Hematopoietic multipotent progenitor cell treated with erythropoietin and hydrocortisone succinate and interleukin-3 and kit ligand, for 8 days (in vitro differentiated cells): Measurements from ENCODE around the gene KIAA1217.

Experiments
- DNase-seq: peaks from one replicate; pipeline ENCODE4 v3.0.0-alpha.2; 2015

KIAA1217 gene

GRCh38 chr10:24381235-24382010 is 172.5 kb downstream of the KIAA1217 start:
- DNase-seq = no peak

- DNase-seq = no peak
These were observed 173.1 kb downstream of the KIAA1217 start for GRCh38 chr10:24382045-24382444.

- no peak for DNase-seq
These were observed 173.6 kb downstream of the KIAA1217 start for GRCh38 chr10:24382596-24382978.

GRCh38 chr10:24382979-24383663 is 174.2 kb downstream of the KIAA1217 start:
- no peak for DNase-seq

DNA sequence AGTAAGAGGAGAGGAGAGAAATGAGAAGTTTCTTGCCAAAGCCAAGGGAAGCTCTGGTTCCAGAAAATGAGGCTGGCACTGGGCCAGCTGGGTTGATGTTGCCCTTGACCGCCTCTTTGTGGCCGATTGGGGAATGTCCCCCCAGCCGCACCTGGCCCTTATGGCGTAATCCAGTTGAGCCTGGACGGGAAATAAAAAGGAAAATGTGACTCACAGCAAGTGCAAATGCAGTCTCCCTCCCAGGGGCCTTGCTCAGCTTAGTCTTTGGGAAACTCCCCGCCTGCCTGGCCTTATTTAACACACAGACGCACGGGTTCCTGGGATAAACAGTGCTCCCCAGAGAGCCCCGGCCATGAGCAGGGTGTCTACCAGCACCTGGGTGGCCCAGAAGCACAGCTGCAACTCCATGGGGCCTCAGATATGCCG is 174.8 kb downstream of the KIAA1217 start:
- peak; percentile 34 for DNase-seq

- no peak for DNase-seq
These were observed 176.0 kb downstream of the KIAA1217 start for GRCh38 chr10:24384954-24385353.

GRCh38 chr10:24385776-24386175 is 176.8 kb downstream of the KIAA1217 start:
- no peak for DNase-seq

DNA sequence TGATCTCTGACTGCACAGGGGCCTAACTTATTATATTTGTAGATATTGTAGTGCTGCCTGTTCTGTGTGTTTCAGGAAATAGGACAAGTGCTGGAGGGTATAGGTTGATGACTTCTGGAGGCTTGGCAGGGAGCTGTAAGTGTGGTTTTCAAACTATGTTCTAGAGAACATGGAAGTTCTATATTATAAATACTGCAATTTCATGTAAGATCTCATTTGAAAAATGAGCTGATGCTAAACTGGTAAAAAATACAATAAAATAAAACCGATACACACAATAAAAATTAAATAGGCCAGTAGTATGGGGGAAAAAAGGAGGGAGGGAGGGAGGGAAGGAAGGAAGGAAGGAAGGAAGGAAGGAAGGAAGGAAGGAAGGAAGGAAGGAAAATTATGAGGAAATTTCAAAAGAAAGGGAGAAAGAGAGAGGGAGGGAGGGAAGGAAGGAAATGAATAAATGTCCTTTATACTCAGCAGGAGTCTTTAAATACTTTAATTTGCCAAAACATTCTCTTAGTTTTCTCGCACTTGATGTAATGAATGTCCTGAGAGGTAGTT is 181.3 kb downstream of the KIAA1217 start:
- DNase-seq = no peak

GRCh38 chr10:24390746-24391145 is 181.8 kb downstream of the KIAA1217 start:
- DNase-seq = no peak

DNA sequence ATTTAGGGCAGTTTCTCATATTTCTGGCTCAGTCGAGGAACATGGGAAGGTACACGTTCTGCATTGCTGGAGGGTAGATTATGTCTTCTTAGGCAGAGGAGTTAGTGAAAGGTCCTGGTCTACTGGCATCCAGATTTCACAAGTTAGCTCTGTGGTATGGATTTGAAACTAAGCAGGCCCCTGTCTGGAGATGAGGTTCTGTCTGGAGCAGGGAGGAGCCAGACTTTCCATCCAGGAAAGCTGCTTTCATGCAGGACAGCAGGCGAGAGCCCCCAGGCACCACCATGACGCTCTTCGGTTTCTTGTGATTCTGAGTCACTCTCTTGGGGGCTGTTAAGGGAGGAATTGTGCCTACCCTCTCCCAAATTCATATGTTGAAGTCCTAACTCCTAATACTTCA is 184.3 kb downstream of the KIAA1217 start:
- no peak for DNase-seq

- no peak for DNase-seq
These were observed 185.7 kb downstream of the KIAA1217 start for GRCh38 chr10:24394461-24395190.

GRCh38 chr10:24396396-24396795 is 187.5 kb downstream of the KIAA1217 start:
- DNase-seq = no peak

DNA sequence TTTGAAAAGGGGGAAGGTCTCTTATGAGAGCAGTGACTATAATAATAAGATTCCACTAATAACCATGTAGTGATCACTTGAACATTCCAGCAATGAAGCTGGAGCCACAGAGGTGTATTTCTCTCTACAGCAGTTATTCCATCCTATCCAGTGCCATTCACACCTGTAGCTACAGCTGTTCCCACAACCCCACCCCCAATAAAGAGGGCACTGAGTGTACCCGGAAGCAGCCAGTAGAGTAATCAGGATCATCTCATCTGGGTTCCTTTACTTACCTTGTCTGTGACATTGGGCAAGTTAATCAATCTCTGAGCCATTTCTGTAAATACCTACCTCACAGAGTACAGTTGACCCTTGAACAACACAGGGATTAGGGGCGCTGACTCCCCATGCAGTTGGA is 188.7 kb downstream of the KIAA1217 start:
- DNase-seq = no peak

- DNase-seq = no peak
These were observed 195.6 kb downstream of the KIAA1217 start for GRCh38 chr10:24404567-24404966.

DNA sequence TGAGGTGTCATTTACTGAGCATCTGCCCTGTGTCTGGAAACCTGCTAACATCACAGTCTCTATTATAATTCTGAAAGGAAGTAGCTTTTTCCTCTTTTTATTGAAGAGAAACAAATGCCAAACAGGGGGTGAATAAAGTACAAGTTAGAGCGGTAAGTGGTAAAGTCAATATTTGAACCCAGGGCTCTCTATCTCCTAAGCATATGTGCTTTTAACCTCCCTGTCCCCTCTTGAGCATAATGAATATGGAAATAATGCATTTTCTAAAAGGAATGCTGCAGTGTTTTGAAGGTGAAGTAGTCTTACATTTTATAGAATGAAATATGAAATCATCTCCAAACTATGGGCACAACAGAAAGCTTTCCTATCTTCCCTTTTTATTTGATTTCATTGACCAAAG is 196.7 kb downstream of the KIAA1217 start:
- DNase-seq = no peak

- no peak for DNase-seq
These were observed 198.0 kb downstream of the KIAA1217 start for GRCh38 chr10:24406809-24407483.

DNA sequence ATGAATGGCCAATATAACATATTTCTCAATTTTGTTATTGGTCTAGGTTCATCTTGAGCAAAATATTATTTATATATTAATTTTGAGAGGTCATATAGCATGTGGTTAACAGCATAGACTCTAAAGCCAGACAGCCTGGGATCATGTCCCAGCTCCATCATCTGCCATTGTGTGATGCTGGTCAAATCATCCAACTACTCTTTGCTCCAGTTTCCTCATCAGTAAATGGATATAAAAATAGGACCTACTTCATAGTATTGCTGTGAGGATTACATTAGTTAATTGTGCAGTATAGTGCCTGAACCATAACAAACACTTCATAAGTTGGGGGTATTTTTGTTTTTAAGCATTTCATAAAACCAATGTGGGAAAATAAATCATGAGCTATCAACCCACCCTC is 199.0 kb downstream of the KIAA1217 start:
- no peak for DNase-seq

GRCh38 chr10:24408365-24408764 is 199.4 kb downstream of the KIAA1217 start:
- DNase-seq = no peak

- no peak for DNase-seq
These were observed 205.7 kb downstream of the KIAA1217 start for GRCh38 chr10:24414597-24414996.

DNA sequence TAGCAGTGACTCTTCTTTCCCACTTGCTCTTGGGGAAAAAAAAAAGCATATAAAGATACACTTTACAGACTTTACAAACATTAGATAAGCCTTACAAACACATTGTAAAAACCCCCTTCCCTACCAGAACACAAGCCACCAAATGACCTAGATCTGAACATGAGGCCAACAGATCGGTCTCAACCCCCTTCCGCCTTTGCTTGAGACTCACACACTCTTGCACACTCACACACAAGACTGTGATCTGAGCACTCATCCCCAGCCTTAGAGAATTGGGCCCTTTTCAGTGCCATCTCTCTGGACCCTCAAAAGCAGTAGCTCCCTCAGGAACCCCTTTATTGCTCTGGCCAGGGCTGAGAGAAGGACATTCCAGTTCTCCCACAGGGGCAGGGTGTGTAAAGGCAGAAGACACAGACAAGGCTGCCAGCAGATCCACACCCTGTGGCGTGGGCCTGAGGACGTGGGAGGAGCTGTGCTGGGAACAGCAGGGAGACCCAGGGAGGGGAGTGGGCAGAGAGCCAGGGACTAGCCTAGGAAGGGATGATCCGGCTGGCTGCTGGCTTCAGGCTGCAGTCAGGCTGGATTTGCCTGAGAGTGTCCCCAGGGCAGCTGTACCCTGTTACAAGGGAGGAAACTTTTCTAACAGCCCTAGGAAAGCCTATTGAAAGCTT is 206.7 kb downstream of the KIAA1217 start:
- DNase-seq = no peak

DNA sequence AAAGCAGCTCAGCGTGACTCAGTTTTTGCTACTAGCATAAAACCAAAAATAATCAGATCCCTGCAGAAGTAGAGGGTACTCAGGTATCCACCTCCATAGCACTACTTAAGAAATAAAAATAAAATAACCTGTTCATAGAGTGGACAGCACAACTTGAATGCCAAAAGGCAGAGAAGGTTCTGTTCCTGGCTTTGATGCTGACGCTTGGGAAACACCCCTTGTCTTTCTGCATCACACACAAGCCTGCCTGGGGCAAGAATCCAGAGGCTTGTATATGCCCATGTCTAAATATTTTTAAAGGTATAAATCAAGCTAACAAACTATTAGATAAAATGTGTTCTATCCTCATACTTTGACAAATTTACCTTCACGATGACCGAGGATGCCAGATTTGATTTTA is 207.3 kb downstream of the KIAA1217 start:
- no peak for DNase-seq

DNA sequence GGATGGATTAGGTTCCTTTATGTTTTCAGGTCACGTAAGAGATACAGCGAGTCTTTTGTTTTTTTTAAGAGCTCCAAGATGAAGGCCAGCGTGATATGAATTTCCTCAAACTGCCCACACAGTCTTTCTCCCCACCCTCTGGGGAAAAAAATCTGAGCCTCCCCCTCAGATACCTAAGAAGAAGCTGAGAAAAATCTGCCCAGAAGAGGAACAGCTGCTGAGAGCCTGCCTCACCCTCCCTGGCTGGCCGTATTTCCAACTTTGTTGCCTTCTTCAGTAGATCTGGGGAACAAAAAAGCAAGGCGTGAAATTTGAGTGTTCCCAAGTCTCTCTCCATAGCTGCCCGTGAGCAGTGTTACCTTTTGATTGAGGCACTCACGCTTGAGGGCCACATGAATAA is 208.1 kb downstream of the KIAA1217 start:
- DNase-seq = no peak
